HepG2 (cell line): ENCODE results near the gene PHF3. TPM values are rescaled to one million over a fixed set of nuclear protein-coding genes. Genes with fewer than 3 reads are reported as not detected.

Experiments
- SIX4 ChIP-seq: sonication (generic); formaldehyde crosslinking; IDR thresholded peaks from 2 replicates; pipeline ENCODE4 v1.4.0; 2020; ENCODE audit warnings: missing genetic modification reagents
- ZFP37 ChIP-seq: sonication (generic); formaldehyde crosslinking; IDR thresholded peaks from 2 replicates; pipeline ENCODE4 v1.4.0; 2020; ENCODE audit warnings: missing genetic modification reagents, borderline replicate concordance
- ZNF878 ChIP-seq: sonication (generic); formaldehyde crosslinking; IDR thresholded peaks from 2 replicates; pipeline ENCODE4 v1.8.1; 2023; ENCODE audit warnings: mild to moderate bottlenecking, missing genetic modification reagents, moderate library complexity
- polyA plus RNA-seq, 8 experiments: library from polyadenylated mRNA; depleted of rRNA in 3 of 8; stranded (reverse) in 7 of 8; unstranded in 1 of 8; fragments of >200 nt; fragmentation: Illumina TruSeq in 4 of 8; extraction: Trizol in 4 of 8; gene quantifications; 2 replicates each; pipeline versions ENCODE4 v1.2.1 to v1.2.3, GENCODE V29; 2011 to 2016; ENCODE audit warnings: low read depth in 4 of 8, missing spikeins in 1 of 8, mixed read lengths in 1 of 8; ENCODE audit not compliant: insufficient read depth in 1 of 8
- total RNA-seq, 5 experiments: library from RNA; depleted of rRNA; stranded (reverse); fragments of >200 nt; fragmentation: Illumina TruSeq; extraction: Trizol; gene quantifications; 2 replicates each; pipeline ENCODE4 v1.2.3, GENCODE V29; 2016; ENCODE audit warnings: low read depth in 1 of 5
- TF ChIP-seq, protein P1 (sequence below), 2 experiments: fragments of 450-650 bp in 1 of 2; sonication (generic) in 1 of 2; formaldehyde crosslinking in 1 of 2; IDR thresholded peaks; 2 replicates each; pipeline versions ENCODE4 v1.6.1 to v1.8.0; 2016 to 2022; ENCODE audit warnings: antibody characterized with exemption in 1 of 2, mild to moderate bottlenecking in 1 of 2, missing genetic modification reagents in 1 of 2
- TF ChIP-seq, protein P2 (sequence below): sonication (generic); formaldehyde crosslinking; IDR thresholded peaks from 2 replicates; pipeline ENCODE4 v1.4.0; 2020; ENCODE audit warnings: missing genetic modification reagents, borderline replicate concordance
- TF ChIP-seq, protein P3 (sequence below): sonication (generic); formaldehyde crosslinking; IDR thresholded peaks from 2 replicates; pipeline ENCODE4 v1.8.0; 2022; ENCODE audit warnings: mild to moderate bottlenecking, missing genetic modification reagents, borderline replicate concordance

Gene PHF3
- total and polyA plus RNA-seq, 2 of the 13 experiments (the other 11 are each of a cell fraction or from before 2014, with no cell fraction given): 19.8 to 70.4 TPM

DNA sequence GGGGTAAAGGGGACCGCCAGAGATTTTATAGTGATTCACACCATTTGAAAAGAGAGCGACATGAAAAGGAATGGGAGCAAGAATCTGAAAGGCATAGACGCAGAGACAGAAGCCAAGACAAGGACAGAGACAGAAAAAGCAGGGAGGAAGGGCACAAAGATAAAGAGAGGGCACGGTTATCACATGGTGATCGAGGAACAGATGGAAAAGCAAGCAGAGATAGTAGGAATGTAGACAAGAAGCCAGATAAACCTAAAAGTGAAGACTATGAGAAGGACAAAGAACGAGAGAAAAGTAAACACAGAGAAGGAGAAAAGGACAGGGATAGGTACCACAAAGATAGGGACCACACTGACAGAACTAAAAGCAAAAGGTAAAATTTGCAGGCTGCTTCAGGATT lies 77.7 kb downstream of the PHF3 start (continued):
- TF ChIP-seq, protein P1, sequence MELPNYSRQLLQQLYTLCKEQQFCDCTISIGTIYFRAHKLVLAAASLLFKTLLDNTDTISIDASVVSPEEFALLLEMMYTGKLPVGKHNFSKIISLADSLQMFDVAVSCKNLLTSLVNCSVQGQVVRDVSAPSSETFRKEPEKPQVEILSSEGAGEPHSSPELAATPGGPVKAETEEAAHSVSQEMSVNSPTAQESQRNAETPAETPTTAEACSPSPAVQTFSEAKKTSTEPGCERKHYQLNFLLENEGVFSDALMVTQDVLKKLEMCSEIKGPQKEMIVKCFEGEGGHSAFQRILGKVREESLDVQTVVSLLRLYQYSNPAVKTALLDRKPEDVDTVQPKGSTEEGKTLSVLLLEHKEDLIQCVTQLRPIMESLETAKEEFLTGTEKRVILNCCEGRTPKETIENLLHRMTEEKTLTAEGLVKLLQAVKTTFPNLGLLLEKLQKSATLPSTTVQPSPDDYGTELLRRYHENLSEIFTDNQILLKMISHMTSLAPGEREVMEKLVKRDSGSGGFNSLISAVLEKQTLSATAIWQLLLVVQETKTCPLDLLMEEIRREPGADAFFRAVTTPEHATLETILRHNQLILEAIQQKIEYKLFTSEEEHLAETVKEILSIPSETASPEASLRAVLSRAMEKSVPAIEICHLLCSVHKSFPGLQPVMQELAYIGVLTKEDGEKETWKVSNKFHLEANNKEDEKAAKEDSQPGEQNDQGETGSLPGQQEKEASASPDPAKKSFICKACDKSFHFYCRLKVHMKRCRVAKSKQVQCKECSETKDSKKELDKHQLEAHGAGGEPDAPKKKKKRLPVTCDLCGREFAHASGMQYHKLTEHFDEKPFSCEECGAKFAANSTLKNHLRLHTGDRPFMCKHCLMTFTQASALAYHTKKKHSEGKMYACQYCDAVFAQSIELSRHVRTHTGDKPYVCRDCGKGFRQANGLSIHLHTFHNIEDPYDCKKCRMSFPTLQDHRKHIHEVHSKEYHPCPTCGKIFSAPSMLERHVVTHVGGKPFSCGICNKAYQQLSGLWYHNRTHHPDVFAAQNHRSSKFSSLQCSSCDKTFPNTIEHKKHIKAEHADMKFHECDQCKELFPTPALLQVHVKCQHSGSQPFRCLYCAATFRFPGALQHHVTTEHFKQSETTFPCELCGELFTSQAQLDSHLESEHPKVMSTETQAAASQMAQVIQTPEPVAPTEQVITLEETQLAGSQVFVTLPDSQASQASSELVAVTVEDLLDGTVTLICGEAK (IDR thresholded peaks at IDR 0.05): no peak
- TF ChIP-seq, protein P1 (CRISPR knock-in tag; IDR thresholded peaks at IDR 0.05): no peak
- no peak for TF ChIP-seq ZFP37 (CRISPR knock-in tag)
- TF ChIP-seq ZNF878 (CRISPR knock-in tag): no peak
- no peak for TF ChIP-seq SIX4
- TF ChIP-seq, protein P2, sequence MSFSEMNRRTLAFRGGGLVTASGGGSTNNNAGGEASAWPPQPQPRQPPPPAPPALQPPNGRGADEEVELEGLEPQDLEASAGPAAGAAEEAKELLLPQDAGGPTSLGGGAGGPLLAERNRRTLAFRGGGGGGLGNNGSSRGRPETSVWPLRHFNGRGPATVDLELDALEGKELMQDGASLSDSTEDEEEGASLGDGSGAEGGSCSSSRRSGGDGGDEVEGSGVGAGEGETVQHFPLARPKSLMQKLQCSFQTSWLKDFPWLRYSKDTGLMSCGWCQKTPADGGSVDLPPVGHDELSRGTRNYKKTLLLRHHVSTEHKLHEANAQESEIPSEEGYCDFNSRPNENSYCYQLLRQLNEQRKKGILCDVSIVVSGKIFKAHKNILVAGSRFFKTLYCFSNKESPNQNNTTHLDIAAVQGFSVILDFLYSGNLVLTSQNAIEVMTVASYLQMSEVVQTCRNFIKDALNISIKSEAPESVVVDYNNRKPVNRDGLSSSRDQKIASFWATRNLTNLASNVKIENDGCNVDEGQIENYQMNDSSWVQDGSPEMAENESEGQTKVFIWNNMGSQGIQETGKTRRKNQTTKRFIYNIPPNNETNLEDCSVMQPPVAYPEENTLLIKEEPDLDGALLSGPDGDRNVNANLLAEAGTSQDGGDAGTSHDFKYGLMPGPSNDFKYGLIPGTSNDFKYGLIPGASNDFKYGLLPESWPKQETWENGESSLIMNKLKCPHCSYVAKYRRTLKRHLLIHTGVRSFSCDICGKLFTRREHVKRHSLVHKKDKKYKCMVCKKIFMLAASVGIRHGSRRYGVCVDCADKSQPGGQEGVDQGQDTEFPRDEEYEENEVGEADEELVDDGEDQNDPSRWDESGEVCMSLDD: no peak
- TF ChIP-seq, protein P3, sequence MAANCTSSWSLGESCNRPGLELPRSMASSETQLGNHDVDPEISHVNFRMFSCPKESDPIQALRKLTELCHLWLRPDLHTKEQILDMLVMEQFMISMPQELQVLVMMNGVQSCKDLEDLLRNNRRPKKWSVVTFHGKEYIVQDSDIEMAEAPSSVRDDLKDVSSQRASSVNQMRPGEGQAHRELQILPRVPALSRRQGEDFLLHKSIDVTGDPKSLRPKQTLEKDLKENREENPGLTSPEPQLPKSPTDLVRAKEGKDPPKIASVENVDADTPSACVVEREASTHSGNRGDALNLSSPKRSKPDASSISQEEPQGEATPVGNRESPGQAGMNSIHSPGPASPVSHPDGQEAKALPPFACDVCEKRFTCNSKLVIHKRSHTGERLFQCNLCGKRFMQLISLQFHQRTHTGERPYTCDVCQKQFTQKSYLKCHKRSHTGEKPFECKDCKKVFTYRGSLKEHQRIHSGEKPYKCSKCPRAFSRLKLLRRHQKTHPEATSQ (CRISPR knock-in tag): no peak
